Islet precursor cell (in vitro differentiated cells): ENCODE data around the gene VSX1.

Source experiments
- DNase-seq: peaks from one replicate; pipeline ENCODE4 v3.0.0-alpha.2; 2018

Gene VSX1

DNA sequence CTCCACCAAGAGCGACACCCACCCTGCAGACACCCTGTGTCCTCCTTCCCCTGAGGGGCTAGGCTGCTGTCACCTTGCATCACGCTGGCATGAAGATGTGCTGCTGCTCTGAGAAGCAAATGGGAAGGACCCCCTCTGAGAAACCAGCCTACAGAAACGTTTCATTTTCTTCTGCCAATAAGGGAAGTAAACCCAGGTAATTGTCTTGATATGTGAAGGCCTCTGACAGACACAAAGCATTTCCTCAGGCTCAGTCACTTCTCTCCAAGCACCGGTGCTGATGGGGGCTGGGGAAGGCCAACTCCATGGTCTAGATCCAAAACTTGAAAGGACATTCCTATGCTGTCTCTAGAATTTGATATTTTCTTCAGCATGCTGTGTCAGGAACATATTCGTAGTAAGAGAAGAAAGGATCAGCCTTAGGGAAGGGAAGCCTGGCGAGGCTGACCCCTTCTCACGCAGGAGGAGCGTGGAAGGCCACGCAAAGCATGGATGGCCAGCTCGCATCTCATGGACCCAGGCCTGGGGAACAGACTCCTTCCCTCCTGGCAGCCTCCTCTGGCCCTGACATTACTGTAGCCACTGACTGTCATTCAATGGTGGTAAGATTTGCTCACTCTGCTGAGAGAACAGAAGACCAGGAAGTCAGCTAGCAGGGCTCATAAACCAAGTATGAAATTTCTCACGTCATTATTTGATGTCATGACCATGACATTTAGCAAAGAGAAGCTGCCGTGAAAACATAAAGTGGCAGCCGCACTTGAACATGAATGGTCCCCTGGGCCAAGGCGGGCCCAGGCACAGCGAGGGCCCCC, 44.4 kb downstream of the VSX1 start:
- DNase-seq = no peak

DNA sequence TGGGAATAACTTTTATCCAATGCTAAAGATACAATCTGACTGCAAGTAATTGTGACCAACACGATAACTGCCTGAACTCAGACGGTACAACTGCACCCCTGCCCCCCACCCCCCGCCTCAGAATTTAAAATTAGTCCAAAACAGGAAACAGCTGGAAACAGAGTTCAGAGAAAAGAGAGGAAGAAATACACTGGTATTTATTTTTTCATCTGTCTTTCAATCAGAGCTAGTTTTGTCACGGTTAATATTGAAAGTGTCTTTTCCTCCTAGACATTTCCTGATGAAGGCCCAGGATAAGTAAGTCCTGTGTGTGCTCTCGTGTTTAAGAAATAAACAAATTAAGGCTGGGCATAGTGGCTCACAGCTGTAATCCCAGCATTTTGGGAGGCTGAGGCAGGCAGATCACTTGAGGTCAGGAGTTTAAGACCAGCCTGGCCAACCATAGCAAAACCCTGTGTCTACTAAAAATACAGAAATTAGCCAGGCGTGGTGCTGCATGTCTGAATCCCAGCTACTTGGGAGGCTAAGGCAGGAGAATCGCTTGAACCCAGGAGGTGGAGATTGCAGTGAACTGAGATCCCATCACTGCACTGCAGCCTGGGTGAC, 45.5 kb downstream of the VSX1 start:
- no peak for DNase-seq

DNA sequence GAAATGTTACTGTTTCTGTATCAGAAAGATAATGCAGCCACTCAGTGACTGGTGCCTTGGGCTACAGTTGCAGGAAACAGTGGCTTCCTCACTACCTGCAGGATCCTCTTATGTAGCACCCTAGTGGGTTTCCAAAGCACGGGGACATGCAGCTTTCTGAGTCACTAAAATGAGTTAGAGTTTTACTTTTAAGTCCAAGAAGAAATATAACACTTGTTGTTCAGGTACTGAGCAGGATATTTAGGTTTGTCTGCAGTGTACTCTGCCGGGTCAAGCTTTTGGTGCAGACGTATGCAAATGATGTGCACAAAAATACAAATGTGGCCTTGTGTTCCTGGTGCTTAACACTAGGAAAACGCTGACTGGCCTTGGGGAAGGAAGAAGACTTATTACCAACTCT, 46.0 kb downstream of the VSX1 start:
- DNase-seq = no peak

DNA sequence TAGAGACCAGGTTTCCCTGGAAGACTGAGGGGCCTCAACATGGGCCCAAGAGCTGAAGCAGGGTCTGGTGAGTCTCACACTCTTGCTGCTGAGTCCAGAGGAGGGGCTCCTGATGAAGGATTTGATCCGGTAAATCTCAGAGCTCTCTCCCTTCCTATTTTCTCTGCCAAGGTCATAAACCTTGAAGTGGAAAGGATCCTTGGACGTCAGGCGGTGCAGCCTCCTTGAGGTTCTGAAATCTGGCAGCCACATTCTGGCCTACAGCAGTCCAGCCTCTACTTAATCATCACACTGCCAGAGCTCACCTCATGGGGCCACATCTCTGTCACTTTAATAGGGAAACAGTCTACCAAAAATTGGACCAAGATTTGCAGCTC, 48.0 kb downstream of the VSX1 start:
- DNase-seq = no peak

DNA sequence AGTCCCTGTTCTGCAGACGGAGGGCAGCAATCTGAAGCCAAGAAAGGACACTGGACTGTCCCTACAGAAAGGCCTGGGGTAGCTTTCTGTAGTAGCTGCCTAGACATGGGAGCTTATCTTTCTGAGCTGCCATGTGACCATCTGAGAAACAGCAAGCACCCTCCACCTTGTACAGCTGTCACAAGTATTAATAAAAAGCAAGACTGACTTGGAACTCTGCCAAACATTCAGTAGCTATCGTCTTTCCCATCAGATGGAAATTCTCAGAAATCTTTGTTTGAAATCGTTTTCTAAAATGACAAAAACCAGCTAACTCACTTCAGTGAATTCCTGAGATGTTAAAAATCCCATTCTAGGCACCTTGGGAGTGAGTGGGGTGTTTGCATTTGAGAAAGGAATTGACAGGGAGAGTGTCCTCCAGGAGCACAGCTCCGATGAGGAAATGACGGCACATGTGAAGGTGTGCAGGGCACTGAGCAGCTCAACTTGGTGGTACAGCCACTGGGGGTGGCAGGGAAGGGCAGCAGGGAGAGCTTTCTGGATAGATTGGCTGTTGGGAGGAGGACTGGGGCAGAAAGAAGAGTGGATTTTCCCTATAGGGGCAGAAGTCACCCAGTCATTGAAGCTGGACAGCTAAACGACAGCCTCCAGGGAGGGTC, 48.5 kb downstream of the VSX1 start:
- no peak for DNase-seq

DNA sequence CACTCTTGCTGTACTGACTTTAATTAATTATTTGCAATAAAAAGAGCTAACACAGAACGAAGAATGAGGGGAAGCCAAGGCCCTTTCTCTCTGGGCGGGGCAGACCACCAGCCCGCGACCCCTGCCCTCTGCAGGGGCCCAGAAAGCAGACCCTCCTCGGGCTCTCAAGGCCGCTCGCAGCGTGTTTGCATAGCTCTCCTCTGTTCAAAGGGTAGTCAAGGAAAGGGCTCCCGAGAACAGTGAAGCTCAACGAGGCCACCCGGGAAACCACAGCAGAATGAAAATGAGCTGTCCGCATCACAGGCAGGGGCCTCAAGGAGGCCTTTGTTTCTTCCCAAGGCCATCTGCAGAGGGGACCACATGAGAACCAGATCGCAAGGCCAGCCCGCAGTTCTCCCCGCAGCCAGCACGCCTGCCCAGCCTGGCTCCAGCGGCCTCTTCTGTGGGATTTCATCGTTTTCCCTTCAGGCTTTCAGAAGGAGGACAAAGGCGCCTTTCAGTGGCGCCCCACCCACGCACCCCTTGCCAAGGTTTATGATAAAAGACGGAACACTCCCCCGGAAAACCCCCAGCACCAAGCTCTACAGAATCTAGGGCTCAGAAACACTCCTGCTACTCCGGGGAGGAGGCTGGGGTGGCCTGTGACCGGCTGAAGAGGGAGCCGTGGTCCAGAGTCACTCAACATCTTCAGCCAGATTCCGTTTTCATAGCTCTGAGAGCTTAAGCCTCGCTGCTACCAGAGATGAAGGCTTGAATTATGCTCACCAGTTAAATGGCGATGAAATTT, 49.3 kb downstream of the VSX1 start:
- DNase-seq = peak; percentile 76

DNA sequence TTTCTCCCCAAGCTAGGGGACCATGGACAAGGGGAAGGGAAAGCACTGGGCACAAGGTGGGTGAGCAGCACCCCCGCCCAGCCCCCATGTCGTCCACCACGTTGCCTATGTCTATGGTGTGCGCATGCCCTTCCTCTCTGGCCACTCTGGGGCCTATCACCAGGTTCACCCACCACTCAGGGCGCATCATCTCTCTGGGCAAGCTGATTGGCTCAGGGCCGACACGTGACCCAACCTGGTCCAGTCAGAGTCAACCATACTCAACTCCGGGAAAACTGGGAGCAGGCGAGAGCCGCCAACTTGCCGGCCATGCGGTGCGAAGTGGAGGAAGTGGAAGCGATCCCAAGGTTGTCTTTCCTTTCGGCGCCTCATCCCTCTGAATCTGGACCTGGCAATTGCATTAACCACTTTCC, 49.9 kb downstream of the VSX1 start:
- no peak for DNase-seq

DNA sequence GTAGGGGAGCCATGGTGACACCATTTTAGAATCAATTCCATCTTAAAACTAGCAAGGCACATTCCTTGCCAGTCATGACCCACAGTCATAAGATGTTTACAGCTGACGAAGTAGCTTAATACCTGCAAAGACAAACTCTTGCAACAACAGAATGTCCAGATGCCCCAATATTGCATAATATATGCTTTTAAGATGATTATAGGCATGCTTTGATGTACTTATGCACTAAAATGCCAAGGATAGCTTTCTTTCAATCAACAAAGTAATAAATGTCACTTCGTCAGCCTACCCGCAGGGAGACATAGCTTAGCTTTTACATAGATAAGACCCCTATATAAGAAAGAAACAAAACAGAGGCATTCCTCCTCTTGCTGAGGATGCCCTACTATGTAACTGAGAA, 50.7 kb downstream of the VSX1 start:
- DNase-seq = no peak

DNA sequence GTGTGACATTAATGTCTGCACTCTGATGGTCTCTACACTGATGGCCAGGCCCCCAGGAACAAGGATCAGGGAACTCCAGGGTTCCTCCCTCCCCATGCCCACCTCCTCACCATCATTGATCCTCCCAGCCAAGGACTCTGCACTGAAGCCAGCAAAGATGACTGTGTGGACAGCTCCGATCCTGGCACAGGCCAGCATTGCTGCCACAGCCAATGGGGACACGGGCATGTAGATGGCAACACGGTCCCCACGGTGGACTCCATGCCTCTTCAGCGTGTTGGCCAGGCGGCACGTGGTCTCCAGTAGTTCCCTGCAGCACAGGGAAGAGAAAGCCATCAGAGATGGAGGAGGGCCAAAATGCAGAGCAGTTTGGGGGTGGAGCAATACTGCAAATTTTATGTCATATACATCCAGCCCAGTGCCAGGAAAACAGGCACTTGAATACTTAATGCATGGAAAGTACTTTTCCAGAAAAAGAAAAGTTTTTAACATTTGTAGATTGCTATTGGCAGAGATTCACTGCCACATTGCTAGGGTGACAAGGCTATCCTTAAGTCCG, 51.2 kb downstream of the VSX1 start:
- DNase-seq = no peak

DNA sequence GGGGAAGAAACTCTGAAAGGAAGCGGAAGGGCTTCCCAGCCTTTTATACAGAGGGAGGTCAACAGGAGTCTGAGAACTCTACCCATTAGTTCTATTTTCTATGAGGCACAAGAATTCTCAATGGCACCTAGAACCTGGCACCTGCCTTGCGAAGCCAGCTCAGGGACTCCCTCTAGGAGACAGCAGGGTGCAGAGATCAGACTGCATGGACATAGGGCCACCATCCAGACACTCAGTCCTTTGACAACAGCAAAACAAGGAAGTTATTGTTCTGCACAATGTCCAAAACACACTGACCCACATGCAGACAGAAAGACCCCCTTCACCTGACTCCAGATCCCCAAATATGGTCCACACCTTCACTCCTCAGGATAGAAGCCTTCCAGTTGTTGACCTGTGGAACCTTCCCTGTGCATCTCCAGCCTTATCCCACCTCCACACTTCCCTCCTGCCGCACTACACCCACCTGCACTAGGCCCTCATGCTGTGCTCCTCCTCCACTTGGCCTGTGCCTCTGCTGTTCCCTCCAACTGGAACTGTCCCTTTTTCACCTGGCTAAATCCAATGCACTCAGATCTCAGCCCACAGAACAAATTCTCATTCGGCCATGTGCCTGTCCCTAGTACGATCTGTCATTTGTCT, 51.8 kb downstream of the VSX1 start:
- no peak for DNase-seq

DNA sequence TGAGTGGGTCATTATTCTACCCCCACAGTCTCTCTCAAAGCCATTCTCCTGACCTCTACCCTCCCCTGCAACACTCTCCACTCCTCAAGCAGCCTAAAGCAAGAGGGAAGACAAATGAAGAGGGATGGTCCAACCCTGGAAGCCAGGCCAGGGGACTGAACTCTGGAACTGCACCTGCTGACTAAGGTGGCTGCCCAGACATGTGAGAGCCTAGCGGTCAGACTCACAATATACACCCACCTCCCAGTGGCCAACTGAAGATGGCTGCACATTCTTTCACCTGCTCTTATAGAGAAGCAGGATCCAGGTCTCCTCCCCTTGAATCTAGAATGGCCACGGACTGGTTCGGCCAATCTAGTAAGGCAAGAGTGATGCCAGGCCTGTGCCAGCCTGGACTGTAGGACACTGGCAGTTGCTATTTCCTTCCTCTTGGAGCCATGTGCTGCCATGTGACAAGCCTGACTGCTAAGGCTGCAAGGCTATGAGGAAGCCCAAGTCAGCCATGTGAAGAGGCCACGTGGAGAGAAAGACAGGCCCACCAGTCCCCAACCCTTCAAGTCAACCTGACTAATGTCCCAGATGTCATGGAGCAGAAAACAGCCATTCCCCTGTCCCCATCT, 55.8 kb downstream of the VSX1 start:
- no peak for DNase-seq
